ENCODE results near the gene CADM1.

Gene CADM1

DNA sequence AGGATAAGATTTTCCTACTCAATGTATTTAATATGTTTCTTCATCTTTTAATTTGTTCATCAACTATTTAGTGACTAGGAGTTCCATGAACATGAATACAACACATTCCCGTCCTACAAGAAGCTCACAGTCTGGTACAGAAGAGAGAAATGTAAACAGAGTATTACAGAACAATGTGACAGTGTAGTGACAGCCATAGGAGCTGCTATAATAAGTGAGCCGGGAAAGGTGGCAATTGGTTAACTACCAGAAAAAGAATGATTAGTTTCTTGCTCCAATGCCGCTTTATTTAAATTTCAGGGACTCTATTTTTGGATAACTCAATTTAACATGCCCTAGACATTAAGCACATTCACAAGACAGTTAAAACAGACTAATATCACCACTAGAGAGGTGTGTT lies 192.3 kb downstream of the CADM1 start:
- DNase-seq, result no peak

DNA sequence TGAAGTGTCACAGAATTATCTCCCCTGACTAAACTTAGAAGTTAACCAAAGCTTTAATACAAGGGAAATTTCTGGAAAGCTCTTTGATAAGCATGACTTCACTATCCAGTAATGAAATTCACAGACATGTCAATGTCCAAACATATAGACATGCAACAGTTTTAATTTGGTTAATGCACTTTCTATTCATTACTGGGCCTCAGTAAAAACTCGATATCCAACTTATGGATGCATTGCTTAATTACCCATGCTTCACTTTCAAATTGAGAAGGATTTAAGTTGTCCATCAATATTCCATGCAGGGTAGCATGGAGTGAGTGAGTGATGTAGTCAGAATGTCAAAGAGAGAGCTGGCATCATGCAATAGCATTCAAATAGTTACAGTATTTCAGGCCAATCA lies 197.5 kb downstream of the CADM1 start:
- DNase-seq, result no peak

DNA sequence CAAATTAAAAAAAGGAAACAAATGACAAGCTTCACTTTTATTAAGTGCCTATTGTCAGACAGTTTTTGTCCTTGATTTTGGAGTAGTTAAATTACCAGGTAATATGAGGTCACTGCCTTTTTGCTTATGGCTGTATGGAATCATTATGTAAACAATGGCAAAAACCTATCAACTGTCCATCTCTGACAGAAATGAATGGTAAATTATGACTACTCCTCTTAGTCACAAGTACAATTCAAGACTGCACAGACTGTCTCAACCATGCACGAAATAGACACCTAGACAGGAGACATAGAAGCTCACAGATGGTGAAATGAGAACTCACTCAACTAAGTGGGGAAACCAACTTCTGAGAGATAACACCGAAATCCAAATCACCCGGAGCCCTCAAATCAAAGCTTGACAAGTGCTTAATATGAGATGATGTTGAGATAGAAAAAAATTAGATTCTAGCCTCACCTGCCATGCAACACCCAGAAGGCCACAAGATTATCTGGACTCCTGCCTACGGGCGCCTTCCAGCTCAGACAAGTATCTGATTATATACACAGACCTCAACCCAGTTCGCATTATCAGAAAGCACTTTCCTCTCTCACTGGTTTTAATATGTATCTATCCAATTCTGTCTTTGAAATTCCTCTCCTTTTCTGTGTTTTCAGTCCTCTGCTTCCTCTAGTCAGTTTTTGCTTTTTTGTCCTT lies 199.3 kb downstream of the CADM1 start:
- DNase-seq, result no peak

DNA sequence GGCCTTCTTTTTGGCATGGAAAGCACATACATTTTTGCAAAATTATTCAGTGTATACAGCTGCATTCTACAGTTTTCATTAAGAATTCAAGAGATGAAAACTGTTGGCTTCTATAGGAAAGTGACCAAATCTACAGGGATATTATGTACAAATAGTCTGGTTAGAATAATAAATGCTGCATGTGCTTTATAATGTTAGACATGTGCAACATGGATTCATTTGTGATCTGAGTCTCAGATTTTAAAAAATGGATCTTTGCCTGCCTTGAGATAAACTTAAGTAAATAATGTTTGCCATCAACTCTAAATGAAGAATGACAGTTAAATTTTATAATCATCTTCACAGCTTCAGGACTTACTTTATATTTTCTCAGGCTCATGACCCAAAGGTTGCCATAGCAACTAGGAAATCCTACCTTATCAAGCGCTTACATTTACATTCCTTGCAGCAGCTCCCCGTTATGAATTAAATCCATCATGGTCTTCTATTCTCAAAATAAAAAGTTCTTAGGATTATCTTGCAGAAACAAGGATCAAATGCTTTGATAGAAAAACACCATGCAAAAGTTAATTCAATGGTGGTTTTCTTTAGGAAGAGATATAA lies 200.2 kb downstream of the CADM1 start:
- DNase-seq, result no peak

DNA sequence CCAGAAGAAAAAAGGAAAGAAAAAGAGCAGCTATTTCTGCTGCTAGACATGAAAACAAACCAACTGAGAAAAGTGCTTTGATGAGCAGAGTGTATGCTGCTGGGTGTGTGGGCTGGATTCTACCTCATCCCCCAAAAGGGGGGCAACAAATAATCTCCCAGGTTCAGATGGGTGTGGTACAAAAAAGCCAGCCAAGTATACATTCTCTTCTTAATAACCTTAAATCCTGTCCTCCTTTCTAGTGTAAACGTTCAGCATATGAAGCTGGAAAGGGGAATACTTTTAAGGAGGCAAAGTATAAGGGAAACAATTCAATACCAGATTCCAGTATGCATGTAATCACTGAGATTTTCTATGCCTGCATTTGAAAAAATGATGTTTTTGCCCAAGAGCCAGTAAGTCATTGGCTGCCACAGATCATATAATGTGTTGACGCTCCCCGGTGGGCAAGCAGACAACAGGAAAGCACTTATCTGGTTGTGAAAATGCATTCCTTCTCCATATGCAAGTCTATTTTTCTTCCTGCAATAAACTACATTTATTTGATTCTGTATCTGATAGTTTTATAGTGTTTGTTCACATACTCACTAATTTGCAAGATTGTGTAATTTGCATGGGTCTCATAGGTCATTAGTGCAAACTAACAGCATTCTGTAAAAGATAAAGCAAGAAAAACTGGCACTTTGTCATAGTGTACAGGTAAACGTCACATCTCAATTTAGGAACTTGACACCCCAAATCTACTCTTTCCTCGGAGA lies 201.1 kb downstream of the CADM1 start:
- DNase-seq, result no peak

DNA sequence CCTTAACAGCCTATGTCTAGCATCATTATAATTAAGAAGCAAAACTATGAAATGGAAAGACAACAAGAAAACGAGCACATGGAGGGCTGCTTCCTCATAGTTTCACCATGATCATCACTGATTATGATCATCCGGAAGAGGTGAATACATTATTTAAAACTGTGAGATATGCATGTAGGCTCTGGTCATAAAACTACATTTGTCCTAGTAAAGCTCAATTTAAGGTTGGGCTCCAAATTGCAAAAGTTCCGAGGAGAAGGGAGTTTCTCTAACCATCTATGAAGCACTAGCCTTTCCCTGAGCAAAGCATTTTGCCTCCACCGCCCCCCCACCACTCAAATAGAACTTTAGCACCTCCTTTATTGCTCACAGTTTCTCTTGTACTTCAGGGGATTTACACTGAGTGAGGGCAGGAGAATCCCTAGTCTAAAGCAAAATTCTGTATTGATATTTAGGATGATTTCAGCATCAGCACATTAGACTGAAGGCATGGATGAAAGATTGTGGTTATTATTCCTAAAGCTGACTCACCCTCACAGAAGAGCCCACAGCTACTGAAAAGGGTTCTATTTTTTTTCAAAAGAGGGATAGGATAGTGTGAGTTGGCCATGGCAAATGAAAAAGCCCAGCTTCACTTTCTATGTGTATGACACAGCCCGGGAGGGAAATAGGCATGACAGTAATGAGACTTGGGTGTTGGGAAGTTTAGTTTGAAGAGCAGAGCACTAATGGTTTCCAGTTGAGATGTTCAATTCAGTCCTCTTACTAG lies 203.4 kb downstream of the CADM1 start:
- no peak for DNase-seq

DNA sequence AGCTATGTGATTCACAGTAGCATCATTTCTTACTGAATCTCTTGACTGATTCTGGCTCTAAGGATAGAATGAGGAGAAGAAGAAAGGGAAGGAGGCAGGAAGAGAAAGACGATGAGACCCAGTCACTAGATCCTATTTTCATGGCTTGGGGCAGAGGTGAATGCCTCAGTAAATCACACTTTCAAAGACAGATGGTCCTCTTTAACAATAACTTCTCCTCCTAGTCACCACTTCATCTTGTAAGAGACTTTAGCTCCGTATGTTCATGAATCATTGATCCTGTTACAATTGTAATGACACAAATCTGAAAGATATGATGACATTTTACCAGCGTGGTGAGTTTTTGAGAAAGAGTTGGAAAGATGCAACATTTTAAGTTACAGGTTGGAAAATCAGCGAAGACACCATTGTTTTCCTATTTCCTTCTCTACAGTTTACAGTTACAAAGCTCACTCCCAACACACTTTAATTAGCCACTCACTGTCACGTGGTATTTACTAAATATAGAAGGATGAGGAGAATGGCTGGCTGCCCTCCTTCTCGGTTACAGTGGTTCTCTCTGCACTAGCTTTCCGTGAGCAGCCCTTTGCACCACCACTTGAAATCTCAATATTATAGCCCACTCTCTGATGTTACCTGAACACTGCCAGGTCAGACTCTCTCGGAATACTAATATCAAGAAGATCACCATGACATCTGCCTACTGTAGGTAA lies 205.8 kb downstream of the CADM1 start:
- DNase-seq, result no peak

DNA sequence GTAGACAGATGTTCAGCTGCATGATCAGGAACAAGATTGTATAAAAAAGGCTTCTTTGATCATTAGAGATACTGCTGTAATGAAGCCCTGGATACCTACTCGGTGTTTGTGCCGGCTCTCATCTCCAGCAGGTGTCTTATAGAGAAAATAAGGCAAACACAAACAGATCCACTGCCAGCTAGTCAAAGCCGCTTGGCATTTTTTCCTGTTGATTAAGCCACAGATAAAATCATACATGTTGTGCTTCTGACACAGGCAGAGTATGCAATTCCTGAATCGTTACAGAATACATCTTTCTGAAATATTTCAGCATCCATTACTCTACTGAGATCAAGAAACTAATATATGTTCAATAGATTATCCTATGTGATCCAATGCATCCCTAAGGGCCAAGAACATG lies 206.9 kb downstream of the CADM1 start:
- no peak for DNase-seq

DNA sequence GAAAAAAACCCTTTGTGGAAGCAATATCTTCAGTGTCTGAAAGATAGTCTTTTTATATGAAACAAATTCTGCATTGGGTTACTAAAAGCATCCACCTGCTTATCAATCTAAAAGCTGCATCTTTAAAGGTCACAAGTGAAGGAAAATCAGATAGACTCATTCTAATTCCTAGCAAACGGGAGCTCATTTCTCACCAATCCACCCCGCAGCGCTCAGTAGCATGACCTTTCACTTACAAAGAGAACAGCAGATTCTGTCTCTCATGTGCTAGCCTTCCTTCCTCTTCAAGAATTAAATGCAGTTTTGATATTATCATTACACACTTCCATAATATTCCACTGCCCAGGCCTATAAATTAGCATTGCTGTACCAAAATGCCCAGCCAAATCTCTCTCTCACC lies 212.9 kb downstream of the CADM1 start:
- no peak for DNase-seq

DNA sequence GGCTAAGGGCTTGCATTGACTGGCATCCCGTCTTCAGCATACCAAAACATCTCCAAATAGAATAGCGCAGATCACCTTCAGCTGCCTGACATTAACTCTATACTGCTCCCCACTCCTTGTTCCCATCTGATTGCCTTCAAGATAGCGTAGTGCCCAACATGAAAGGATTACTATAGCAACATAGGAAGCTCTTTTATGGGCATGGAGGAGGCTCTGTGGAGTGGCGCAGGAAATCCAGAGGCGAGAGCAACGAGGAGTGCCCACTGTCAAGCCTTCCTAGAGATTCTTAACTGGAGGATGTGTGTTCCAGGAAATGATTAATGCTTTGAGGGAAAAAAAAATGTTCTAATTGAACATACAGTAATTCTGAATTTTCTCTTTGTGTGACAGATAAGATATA lies 213.3 kb downstream of the CADM1 start:
- DNase-seq, result peak; percentile 52

DNA sequence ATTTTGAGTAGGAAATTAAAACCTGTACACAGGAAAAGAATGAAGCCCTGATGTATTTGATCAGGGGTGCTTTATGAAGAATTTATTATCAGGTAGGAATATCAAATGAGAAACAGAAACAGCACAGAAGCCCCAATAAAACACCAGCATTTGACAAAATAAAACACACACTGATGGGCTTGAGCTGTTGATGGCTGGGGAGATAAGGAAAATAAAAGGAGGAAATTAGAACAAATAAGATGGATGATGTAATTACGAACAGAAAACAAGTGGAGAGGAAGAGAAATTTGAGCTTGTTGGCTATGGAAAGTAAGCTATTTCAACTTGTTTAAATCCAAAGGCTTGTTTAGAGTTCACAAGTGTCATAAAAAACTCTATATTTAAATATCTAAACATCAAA lies 213.7 kb downstream of the CADM1 start:
- no peak for DNase-seq

DNA sequence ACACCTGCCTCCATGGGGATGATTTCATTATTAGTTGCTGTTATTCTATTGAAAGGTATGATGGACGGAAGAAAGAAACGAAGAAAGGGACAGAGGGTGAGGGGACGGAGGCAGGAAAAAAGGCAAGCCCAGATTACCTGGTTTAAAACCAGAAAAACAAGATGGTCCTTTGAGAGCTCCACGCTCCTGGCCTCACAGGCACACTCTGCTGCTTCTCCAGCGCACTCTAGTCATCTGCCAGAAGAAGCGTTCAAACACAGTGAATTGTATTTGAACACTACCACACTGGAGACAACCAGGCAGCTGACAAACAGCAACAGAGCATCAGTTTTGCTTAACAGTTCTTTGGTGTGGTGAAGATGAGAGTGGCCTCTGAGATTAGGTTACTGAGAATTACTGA lies 216.9 kb downstream of the CADM1 start:
- DNase-seq, result peak; percentile 19

DNA sequence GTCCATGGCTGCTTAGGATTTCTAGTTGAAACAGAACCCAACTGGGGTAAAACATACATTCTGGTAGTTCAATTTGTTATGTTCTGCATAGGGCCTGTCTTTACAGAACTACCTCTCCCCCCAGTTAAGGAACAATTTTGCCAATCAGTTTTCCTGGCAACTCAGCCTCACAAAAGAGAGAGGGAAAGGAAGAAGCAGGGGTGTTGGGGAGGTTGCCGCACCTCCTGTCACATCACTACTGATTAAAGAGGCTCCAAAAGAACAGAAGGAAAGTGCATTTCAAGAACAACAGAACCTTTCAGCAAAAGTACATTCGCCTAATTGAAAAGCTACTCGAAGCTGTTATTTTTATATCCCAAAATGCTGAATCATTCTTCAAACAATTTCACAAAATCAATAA lies 217.6 kb downstream of the CADM1 start:
- DNase-seq, result no peak

DNA sequence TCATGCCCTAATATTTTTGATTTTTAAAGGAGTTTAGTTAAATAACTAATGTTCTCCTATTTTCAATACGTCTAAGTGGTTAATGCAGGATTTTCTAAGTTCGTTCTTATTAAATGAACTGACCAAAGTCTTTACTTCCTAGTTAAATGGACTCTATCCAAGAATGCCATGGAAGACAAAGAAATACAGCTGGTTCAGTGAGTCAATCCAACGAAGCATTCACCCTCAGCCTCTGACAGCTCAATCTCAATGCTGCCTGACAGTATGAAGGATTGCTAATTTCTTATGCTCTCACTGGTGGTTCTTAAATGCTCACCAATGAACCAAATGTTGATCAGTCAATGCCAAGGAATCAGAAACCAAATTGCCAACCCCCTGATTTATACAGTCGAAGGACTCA lies 219.4 kb downstream of the CADM1 start:
- no peak for DNase-seq

DNA sequence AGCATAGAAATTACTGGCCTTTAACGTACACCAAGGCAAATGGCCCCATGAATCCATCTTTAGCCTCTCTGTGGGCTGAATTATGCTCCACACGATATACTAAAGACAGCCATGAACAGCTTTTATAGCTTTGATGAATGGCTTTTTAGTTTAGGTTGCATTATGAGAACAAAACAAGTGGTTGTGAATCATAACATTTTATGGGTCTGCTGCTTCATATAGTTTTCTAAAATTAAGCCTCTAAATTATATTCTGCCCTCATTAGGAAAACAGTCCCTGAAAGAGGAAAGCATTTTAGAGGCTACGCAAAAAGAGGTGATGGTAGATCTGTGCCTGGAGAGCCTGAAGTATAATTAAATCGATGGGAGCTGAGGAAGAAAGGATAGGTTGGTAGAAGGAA lies 221.3 kb downstream of the CADM1 start:
- DNase-seq, result no peak

DNA sequence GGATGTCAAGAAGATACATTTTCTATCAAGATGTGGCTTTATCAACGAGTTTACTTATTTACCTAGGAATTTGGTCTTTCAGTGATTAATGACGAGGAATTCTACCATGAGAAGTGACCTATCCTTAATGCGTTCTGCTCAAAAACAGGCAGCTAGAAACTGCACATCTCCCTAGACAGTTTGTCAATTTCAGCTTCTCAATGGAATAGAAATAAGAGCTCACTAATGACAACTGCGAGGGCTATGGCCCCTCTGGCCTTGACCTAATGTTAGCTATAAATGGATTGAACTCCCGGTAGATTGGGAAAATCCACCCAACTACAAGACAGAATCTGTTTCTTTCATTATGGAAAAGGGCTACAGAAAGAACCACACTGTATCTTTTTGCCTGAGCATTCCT lies 223.4 kb downstream of the CADM1 start:
- DNase-seq, result no peak

DNA sequence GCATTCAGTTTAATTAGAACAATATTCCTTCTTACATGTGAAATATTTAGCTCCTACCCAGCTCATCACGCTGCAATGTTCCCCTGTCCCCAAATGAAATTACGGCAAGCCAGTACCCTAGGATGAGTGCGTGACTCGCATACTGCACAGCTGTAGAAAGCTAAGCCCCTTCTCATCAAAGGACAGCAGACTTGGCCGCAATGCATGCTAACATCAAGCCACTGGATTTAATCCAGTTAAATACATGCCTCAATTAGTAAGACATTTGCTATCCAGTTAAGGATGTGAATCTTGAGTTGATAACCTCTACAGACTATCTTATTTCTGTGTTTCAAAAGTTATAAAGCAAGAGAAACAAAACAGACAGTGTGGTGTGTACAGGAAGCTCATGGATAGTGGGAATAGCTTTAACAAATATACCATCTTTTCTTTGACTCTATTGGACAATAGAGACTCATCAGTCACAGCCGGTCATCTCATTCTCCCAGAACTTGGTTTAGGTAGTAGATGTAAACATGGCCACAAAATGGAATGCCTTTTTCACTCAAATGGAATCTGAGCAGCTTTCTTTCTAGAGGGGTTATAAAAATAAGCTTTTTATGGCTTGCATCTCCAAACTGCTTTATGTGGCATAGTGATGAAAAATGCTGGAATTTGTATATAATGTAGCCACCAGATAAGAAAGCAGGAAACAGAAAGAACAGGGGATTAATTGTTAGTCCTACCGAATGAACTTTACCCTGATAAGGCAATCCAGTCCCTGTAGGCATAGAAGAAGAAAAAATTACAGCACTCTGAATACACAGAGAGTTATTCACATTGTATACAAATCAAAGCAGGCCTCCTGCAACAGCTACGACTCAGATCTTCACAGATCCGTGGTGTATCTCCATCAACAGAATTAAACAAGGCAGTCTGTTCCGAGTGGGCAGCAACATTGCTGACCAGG lies 224.1 kb downstream of the CADM1 start:
- DNase-seq, result no peak

DNA sequence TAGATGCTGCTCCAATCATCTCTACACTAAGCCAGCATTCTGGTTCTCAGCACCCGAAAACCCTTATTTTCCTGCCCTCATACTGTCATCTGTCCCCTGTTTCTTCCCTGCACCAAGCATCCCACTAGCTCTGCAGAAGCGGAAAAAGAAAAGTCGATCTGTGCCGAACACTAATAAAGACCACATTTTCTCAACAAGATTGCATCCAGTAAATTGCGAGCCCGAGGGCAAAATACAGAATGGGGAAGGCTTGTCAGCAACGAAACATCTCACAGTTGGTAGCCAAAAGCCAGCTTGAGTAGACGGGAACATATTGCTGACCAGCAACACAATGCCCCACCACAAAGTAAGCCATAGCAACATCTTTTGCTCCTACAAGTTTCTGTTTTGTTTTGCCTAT lies 227.4 kb downstream of the CADM1 start:
- no peak for DNase-seq

DNA sequence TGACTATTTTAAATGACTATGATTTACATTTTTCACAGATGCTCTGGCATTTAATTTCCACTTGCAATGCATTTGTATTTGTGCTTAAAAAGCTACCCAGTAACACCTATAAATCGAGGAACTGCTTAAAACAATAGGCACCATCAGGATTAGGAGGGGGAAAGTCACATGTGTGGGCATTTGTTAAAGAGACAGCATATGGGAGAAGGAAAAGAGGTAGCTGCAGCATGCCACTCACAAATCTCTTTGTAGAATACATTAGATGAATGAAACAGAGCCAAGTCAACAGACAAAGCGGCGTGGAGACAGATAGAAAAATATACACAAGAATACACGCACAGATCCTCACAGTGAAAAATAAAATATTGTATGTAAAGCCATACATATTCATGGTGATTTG lies 228.0 kb downstream of the CADM1 start:
- DNase-seq, result no peak

DNA sequence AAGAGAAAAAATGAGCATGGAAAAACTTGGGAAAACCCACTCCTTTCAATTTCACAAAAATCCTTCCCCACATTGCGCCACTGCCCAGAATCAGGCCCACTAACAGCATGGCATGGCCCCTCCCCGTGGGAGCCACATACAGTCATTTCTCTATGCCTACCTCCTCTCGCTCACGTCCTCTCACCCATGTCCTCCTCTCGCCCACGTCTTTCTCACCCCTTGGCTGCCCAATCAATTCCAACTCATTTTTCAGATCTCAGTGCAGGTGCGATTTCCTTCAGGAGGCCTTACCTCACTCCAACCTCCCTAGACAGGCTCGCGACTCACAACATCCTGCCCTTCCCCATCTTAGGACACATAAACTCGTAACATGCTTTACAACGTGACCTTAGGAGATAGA lies 229.2 kb downstream of the CADM1 start:
- no peak for DNase-seq

DNA sequence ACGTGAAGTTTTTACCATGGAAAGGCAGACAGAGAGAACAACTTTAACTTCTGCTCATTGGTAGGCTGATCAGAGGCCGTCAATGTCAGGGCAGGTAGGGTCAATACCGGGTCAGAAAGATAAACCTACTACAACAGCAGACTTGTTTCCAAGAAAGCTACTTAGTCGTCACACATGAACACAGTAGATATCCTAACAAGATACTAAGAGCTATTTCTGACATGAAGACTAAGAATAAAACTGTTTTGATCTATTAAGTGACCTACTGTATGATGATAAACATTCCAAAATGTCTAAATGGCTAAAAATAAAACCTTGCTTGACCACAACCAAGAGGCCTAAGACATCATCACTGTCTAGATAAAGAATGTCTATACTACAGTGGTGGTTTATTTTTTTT lies 231.3 kb downstream of the CADM1 start:
- DNase-seq, result no peak

DNA sequence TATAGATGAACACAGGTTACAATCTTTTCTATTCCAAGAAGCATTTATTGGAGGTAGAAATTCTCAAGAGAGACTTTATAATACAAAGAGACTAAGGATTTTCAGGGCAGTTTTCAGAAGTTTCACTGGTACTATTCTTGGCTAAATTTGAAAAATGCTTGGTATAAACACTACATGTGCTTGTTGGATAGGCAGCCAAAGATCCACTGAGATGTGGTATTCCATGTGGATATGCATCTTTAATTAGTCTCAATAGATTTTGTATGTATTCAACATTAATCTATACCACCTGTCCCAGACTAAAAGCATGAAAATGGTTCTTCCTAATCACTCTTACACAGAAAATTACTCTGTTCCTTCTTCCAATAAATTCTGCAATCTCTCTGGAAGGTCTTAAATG lies 232.6 kb downstream of the CADM1 start:
- DNase-seq, result no peak
